NCI-H2196 treated with DMSO at 0.1 percent for 48 hours (cell line): ENCODE results near the gene ZNF217.
"Not testable (repeated sequence)": the region's sequence is repeated elsewhere in the genome, so short reads cannot be mapped to it uniquely, and the experiment has no call there.

Experiments
- DNase-seq: peaks from one replicate; lab custom pipeline; 2025; ENCODE audit not compliant: unreplicated experiment; lab: John Stamatoyannopoulos, UW

ZNF217 gene

GRCh38 chr20:53569606-53570307 lies 23.9 kb downstream of the ZNF217 start:
- no peak for DNase-seq

DNA sequence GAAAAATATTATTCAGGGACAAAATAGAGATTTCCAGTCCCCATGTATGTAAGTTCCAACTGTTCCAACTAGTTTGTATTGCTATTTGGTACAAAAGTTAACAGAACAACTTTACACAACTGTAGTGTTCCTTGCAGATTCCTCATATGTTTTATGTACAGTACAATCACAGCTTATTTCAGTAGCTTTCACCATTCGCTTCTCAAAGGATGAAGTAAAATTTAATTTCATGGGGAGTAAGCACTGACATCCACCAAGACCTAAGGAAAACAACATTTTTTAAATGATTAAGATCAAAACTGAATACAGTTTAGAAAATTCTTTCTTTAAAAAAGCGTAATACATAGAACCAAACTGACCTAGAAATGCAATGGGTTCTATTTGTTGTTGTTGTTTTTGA lies 24.6 kb downstream of the ZNF217 start:
- no peak for DNase-seq

- DNase-seq = no peak
These were observed 25.3 kb downstream of the ZNF217 start for GRCh38 chr20:53568351-53568750.

- DNase-seq = no peak
These were observed 26.2 kb downstream of the ZNF217 start for GRCh38 chr20:53567379-53567917.

DNA sequence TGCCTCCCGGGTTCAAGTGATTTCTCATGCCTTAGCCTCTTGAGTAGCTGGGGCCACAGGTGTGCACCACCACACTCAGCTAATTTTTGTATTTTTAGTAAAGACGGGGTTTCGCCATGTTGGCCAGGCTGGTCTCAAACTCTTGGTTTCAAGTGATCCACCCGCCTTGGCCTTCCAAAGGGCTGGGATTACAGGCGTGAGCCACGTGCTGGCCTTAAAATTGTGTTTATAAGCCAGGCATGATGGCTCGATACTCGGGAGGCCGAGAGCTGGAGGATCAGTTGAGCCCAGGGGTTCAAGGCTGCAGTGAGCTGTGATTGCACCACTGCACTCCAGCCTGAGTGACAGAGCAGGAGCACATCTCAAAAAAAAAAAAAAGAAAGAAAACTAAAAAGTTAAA lies 27.0 kb downstream of the ZNF217 start:
- not testable (repeated sequence) for DNase-seq

DNA sequence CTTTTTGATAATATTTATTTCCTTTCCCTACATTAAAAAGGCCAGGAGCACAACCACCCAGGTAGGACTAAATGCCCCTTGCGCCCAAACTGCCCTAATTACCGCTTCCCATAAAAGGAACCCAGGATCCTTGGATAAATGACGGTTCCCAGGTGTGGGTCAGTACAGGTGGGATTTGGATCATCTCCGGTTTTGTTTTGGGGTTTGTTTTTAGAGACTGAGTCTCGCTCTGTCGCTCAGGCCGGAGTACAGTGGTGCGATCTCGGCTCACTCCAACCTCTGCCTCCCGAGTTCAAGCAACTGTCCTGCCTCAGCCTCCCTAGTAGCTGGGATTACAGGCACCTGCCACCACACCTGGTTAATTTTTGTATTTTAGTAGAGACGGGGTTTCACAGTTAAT lies 28.4 kb downstream of the ZNF217 start:
- DNase-seq = no peak

GRCh38 chr20:53562104-53562764 lies 31.4 kb downstream of the ZNF217 start:
- not testable (repeated sequence) for DNase-seq

DNA sequence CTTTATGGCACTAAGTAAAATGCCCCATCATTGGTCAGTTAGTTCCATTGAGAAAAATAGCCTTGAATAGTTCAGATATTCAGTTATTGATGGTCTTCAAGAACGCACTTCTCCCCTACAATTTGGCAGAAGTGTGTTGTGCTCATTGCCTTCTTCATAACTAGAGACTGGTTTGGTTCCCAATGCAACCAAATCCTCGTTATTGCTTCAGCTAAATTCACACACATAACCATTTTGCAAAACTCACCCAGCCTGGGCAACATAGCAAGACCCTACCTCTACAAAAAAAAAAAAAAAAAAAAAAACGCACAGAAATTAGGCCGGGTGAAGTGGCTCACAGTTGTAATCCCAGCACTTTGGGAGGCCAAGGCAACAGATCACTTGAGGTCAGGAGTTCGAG lies 32.1 kb downstream of the ZNF217 start:
- DNase-seq = no peak

DNA sequence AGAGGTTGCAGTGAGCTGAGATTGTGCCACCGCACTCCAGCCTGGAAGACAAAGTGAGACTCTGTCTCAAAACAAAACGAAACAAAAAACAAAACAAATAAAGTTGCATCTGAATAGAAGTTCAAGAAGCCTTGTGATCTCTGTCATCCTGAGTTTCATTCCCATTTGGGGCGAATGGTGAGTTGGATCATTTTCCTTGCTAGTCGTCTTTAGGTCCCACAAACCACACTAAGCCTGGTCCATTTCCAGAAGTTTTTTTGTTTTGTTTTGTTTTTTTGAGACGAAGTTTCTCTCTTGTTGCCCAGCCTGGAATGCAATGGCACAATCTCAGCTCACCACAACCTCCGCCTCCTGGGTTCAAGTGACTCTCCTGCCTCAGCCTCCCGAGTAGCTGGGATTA lies 33.8 kb downstream of the ZNF217 start:
- no peak for DNase-seq

DNA sequence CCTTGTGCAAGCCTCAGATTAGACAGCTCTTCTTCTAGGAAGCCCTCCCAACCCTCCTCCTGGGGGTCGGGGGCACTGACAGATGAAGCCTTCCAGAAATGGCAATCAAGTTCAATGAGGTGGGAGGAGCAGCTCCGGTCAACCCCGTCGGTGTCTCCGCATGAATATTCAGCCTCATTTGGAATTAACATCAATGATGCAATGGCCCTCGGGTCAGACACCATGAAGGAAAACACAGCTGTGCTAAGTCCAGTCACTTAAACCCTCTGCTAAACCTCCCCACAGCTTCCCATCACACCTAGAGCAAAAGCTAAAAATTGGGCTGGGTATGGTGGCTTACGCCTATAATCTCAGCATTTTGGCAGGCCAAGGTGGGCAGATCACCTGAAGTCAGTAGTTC lies 36.5 kb downstream of the ZNF217 start:
- DNase-seq = no peak

DNA sequence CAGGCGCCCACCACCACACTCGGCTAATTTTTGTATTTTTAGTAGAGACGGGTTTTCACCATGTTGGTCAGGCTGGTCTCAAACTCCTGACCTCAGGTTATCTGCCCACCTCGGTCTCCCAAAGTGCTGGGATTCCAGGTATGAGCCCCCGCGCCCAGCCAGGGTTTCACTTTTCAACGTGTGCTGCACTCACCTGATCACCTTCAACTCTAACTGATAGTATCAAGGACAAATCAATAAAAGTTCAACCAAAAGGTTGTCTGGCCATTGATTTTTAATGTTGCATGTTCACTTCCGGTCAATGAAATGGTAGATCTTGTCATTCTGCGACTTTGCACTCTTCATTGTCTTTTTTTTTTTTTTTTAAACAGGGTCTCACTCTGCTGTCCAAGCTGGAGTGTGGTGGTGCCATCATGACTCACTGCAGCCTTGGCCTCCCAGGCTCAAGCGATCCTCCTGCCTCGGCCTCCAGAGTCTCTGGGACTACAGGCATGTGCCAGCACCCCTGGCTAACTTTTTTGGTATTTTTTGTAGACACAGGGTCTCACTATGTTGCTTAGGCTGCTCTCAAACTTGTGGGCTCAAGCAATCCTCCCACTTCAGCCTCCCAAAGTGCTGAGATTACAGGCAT lies 37.3 kb downstream of the ZNF217 start:
- no peak for DNase-seq

DNA sequence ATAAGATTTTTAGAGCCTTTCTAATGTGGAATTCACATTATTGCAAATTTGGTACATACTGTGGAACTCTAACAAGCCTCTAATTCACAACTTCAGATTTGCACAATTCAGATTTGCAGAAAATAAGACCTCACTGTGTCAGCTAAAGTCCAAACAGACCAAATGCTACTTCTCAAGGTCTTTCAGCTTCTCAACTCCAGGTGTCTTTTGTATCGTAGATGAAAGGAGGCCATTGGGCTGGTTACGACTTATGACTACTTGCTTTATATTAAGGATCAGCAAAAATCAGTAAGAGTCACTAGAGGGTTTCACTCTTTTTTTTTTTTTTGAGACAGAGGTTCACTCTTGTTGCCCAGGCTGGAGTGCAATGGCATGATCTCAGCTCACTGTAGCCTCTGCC lies 37.8 kb downstream of the ZNF217 start:
- DNase-seq = no peak

GRCh38 chr20:53555081-53555480 lies 38.6 kb downstream of the ZNF217 start:
- no peak for DNase-seq

DNA sequence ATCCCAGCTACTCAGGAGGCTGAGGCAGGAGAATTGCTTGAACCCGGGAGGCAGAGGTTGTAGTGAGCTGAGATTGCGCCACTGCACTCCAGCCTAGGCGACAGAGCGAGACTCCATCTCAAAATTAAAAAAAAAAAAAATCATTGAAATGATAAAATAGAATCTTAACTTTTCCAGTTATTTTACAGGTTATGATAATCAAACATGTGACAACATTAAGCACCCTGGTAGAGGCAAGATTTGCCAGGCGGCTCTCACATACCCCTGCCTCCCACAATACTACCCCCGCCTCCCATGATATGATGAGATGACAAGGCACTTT lies 41.1 kb downstream of the ZNF217 start:
- DNase-seq = not testable (repeated sequence)

GRCh38 chr20:53551719-53552571 lies 41.7 kb downstream of the ZNF217 start:
- not testable (repeated sequence) for DNase-seq

DNA sequence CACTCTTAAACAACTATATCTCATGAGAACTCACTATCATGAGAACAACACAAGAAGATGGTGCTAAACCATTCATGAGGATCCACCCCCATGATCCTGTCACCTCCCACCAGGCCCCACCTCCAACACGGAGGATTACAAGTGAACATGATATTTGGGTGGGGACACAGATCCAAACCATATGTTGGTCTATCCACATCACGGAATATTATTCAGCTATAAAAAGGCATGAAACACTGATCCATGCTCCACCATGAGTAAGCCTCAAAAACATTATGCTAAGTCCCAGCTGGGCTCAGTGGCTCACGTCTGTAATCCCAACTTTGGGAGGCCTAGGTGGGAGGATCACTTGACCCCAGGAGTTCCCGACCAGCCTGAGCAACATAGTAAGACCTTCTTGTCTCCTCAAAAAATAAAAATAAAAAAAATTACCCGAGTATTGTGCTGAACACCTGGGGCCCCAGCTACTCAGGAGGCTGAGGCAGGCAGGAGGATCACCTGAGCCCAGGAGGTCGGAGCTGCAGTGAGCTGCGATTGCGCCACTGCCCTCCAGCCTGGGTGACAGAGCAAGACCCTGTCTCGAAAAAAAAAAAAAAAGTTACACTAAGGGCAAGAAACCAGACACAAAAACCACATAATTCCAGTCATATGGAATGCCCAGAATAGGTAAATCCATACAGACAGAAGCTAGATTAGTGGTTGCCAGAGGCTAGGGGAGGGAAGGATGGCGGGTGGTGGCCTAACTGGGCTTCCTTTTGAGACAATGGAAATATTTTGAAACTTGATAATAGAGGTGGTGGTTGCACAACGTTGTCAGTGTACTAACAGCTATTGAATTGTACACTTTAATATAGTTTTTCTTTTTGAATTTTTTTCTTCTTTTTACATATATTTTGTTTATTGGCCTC lies 43.1 kb downstream of the ZNF217 start:
- DNase-seq = no peak

GRCh38 chr20:53547664-53548239 lies 45.9 kb downstream of the ZNF217 start:
- DNase-seq = peak; percentile 70

- no peak for DNase-seq
These were observed 54.1 kb downstream of the ZNF217 start for GRCh38 chr20:53539516-53539915.

DNA sequence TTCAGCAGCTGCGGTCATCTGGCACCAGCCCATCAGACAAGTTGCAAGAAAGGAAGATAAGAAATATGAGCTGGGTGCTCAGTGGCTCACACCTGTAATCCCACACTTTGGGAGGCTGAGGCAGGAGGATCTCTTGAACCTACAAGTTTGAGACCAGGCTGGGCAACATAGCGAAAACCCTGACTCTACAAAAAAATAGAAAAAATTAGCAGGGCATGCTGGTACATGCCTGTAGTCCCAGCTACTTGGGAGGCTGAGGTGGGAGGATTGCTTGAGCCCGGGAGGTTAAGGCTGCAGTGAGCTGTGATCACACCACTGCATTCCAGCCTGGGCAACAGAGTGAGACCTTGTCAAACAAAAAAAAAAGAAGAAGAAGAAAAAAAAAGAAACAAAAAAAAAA lies 57.3 kb downstream of the ZNF217 start:
- not testable (repeated sequence) for DNase-seq

DNA sequence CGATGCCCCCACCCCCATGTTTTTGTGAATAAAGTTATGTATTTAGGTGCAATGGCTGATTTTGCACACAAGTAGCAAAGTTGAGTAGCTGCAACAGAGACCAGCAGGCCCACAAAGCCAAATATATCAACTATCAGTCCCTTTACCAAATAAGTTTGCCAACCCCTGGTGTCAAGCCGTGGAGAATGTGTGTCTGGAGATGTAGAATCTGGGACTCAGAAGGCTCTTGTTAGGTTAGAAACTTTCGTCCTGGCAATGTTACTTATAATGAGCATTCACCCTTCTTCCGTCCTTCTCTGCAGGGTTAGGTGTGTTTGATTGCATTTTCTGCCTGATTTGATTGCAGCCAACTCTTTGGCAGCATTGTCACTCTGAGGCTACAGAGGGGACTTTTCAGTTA lies 57.8 kb downstream of the ZNF217 start:
- no peak for DNase-seq
